Measurements from ENCODE around the gene AGBL1. TPM values are rescaled to one million over a fixed set of nuclear protein-coding genes. Genes with fewer than 3 reads are reported as not detected.

The AGBL1 gene
- total RNA-seq, 2 donors from 2014 or later: not detected

- Histone ChIP-seq H3K27ac (no peak overlapping the region), H3K27me3 (no peaks in the 10 kb centered on the region), H3K4me3 (no peak overlapping the region), H3K4me1 (no peaks in the 10 kb centered on the region), H3K36me3 (no peaks in the 10 kb centered on the region), H3K9me3 (no peaks in the 10 kb centered on the region)
- TF ChIP-seq CTCF (IDR thresholded peaks at IDR 0.05): no peak
- DNase-seq (ENCODE audit: low spot score): no peak
These were observed 19.0 kb upstream of the AGBL1 start for GRCh38 chr15:86060674-86061073.

GRCh38 chr15:86061581-86061980, 18.1 kb upstream of the AGBL1 start:
- H3K4me1 ChIP-seq: no peaks in the 10 kb centered on the region
- no peaks in the 10 kb centered on the region for H3K36me3 ChIP-seq
- no peak for TF ChIP-seq CTCF (IDR thresholded peaks at IDR 0.05)
- no peaks in the 10 kb centered on the region for H3K27me3 ChIP-seq
- no peaks in the 10 kb centered on the region for H3K9me3 ChIP-seq
- no peak for DNase-seq (ENCODE audit: low spot score)
- H3K4me3 ChIP-seq: no peak overlapping the region
- no peak overlapping the region for H3K27ac ChIP-seq

- no peak overlapping the region for H3K27ac ChIP-seq
- no peaks in the 10 kb centered on the region for H3K4me1 ChIP-seq
- TF ChIP-seq CTCF (IDR thresholded peaks at IDR 0.05): no peak
- peaks cover 0 to 5% of the 10 kb centered on the region in 2 donors for H3K9me3 ChIP-seq
- no peak for DNase-seq (ENCODE audit: low spot score)
- no peak overlapping the region for H3K4me3 ChIP-seq
- H3K27me3 ChIP-seq: no peaks in the 10 kb centered on the region
- no peaks in the 10 kb centered on the region for H3K36me3 ChIP-seq
These were observed 16.9 kb upstream of the AGBL1 start for GRCh38 chr15:86062646-86063243.

- no peak for TF ChIP-seq CTCF (IDR thresholded peaks at IDR 0.05)
- H3K4me3 ChIP-seq: no peak overlapping the region
- H3K27ac ChIP-seq: no peak overlapping the region
- DNase-seq (ENCODE audit: low spot score): no peak
- H3K4me1 ChIP-seq: no peaks in the 10 kb centered on the region
- H3K9me3 ChIP-seq: peaks cover 0 to 10% of the 10 kb centered on the region in 2 donors
- H3K36me3 ChIP-seq: no peaks in the 10 kb centered on the region
- no peaks in the 10 kb centered on the region for H3K27me3 ChIP-seq
These were observed 16.1 kb upstream of the AGBL1 start for GRCh38 chr15:86063356-86064095.

- peaks cover 0 to 10% of the 10 kb centered on the region in 2 donors for H3K9me3 ChIP-seq
- no peak overlapping the region for H3K27ac ChIP-seq
- no peaks in the 10 kb centered on the region for H3K36me3 ChIP-seq
- no peak for TF ChIP-seq CTCF (IDR thresholded peaks at IDR 0.05)
- H3K4me1 ChIP-seq: no peaks in the 10 kb centered on the region
- no peak overlapping the region for H3K4me3 ChIP-seq
- no peaks in the 10 kb centered on the region for H3K27me3 ChIP-seq
- DNase-seq (ENCODE audit: low spot score): no peak
These were observed 15.3 kb upstream of the AGBL1 start for GRCh38 chr15:86064326-86064725.

Data from right atrium auricular region (tissue), 2 donors.